B cell (primary cell): ENCODE measurements around the gene ARHGAP22. TPM values are rescaled to one million over a fixed set of nuclear protein-coding genes. Genes with fewer than 3 reads are reported as not detected.

Source experiments
- ATAC-seq: fragments of 200-7000 bp; cut with Tn5 transposase; one replicate; pipeline ENCODE4 v1.10.0; 2021; ENCODE audit warnings: low read depth, mild to moderate bottlenecking, moderate number of reproducible peaks, moderate library complexity
- CTCF ChIA-PET: fragments of 350-600 bp; sonication (Branson Sonifier 250); formaldehyde crosslinking; loops from one replicate; lab custom pipeline; 2021; ENCODE audit warnings: antibody characterized with exemption, inconsistent platforms; lab: Charles Lee
- POLR2A ChIA-PET: fragments of 350-600 bp; sonication (Branson Sonifier 250); formaldehyde crosslinking; loops from one replicate; lab custom pipeline; 2021; ENCODE audit warnings: antibody characterized with exemption; lab: Charles Lee
- DNase-seq: peaks from one replicate; pipeline ENCODE4 v3.0.0; 2013
- H2AFZ ChIP-seq: 2 replicates; pipeline ENCODE4 v1.6.1; 2012; ENCODE audit warnings: mild to moderate bottlenecking, low read depth, low read length; ENCODE audit not compliant: insufficient read depth, poor library complexity, severe bottlenecking
- H3K27ac ChIP-seq, 2 donors: 1 replicate in 1 of 2; 2 replicates in 1 of 2; pipeline ENCODE4 v1.5.1; 2012 to 2013; ENCODE audit warnings: low read length in 2 of 2, mild to moderate bottlenecking in 2 of 2, moderate library complexity in 1 of 2
- H3K27me3 ChIP-seq, 4 experiments: fragments of 200-600 bp in 1 of 4; sonication (generic) in 1 of 4; replicated peaks in 1 of 4; 1 replicate in 2 of 4; 2 replicates in 2 of 4; pipeline versions ENCODE4 v1.6.1 to v1.7.0; 2013 to 2016; ENCODE audit warnings: low read length in 3 of 4, mild to moderate bottlenecking in 2 of 4, mixed read lengths in 1 of 4, moderate library complexity in 1 of 4; ENCODE audit not compliant: insufficient read depth in 4 of 4, control insufficient read depth in 3 of 4; ENCODE audit errors: control extremely low read depth in 1 of 4
- H3K36me3 ChIP-seq, 2 experiments: replicated peaks in 1 of 2; 1 replicate in 1 of 2; 2 replicates in 1 of 2; pipeline versions ENCODE4 v1.6.1 to v1.7.1; 2013; ENCODE audit warnings: low read length in 1 of 2; ENCODE audit not compliant: insufficient read depth in 2 of 2, control insufficient read depth in 1 of 2; ENCODE audit errors: control extremely low read depth in 1 of 2, extremely low read depth in 1 of 2
- H3K4me1 ChIP-seq, 2 donors: fragments of 200-600 bp in 1 of 2; sonication (generic) in 1 of 2; 1 replicate in 1 of 2; 2 replicates in 1 of 2; pipeline versions ENCODE4 v1.5.1 to v1.6.1; 2013 to 2017; ENCODE audit warnings: low read length in 2 of 2; ENCODE audit not compliant: control insufficient read depth in 2 of 2, insufficient read depth in 2 of 2
- H3K4me2 ChIP-seq: replicated peaks from 2 replicates; pipeline ENCODE3; 2012; ENCODE audit warnings: mild to moderate bottlenecking, low read depth, low read length; ENCODE audit not compliant: poor library complexity, severe bottlenecking
- H3K4me3 ChIP-seq, 5 experiments: fragments of 200-600 bp in 1 of 5; sonication (generic) in 1 of 5; 1 replicate in 3 of 5; 2 replicates in 2 of 5; pipeline versions ENCODE4 v1.5.1 to v1.7.0; 2011 to 2016; ENCODE audit warnings: low read length in 4 of 5, mild to moderate bottlenecking in 4 of 5, low read depth in 2 of 5, control low read depth in 1 of 5, moderate library complexity in 1 of 5; ENCODE audit not compliant: insufficient read depth in 1 of 5; ENCODE audit errors: control extremely low read depth in 1 of 5, extremely low read depth in 1 of 5
- H3K79me2 ChIP-seq: fragments of 200-600 bp; sonication (generic); one replicate; pipeline ENCODE4 v1.6.0; 2016; ENCODE audit warnings: low read length; ENCODE audit not compliant: control insufficient read depth, insufficient read depth
- H3K9ac ChIP-seq: fragments of 200-600 bp; sonication (generic); 2 replicates; pipeline ENCODE4 v1.6.1; 2017; ENCODE audit warnings: mild to moderate bottlenecking, low read length, moderate library complexity
- H3K9me3 ChIP-seq, 3 donors: one replicate each; pipeline versions ENCODE4 v1.6.1 to v1.7.1; 2013; ENCODE audit warnings: low read length in 2 of 3; ENCODE audit not compliant: control insufficient read depth in 2 of 3, insufficient read depth in 1 of 3; ENCODE audit errors: control extremely low read depth in 1 of 3
- H4K20me1 ChIP-seq: 2 replicates; pipeline ENCODE4 v1.6.0; 2012; ENCODE audit warnings: mild to moderate bottlenecking, low read length; ENCODE audit not compliant: insufficient read depth, control insufficient read depth, poor library complexity, severe bottlenecking
- H3K27ac Mint-ChIP-seq: one replicate; pipeline ENCODE4 v1.8.0; 2021; ENCODE audit warnings: mixed read lengths
- H3K27me3 Mint-ChIP-seq: one replicate; pipeline ENCODE4 v1.8.0; 2021; ENCODE audit warnings: mixed read lengths
- H3K4me1 Mint-ChIP-seq: one replicate; pipeline ENCODE4 v1.8.0; 2021; ENCODE audit warnings: mixed read lengths
- H3K4me3 Mint-ChIP-seq: one replicate; pipeline ENCODE4 v1.8.0; 2021; ENCODE audit warnings: mixed read lengths
- H3K9me3 Mint-ChIP-seq: one replicate; pipeline ENCODE4 v1.8.0; 2022; ENCODE audit warnings: mixed read lengths; ENCODE audit not compliant: insufficient read depth
- CTCF ChIP-seq: fragments of 200-600 bp; IDR thresholded peaks from one replicate; pipeline ENCODE4 v1.8.0; 2022; ENCODE audit warnings: antibody characterized with exemption, mild to moderate bottlenecking
- EZH2 ChIP-seq: IDR thresholded peaks from 2 replicates; pipeline ENCODE4 v1.6.1; 2012; ENCODE audit warnings: borderline replicate concordance, low read depth, mild to moderate bottlenecking, moderate library complexity, low read length; ENCODE audit not compliant: insufficient read depth, poor library complexity, severe bottlenecking
- WGBS: methylation state at CpG from one replicate; pipeline ENCODE4 v1.1.5; 2013; ENCODE audit warnings: missing lambda C conversion rate; ENCODE audit not compliant: insufficient coverage; 5-methylcytosine and 5-hydroxymethylcytosine counted together
- intact Hi-C: fragments of 100-400 bp; cut with micrococcal nuclease; formaldehyde crosslinking; loops from one replicate; pipeline ENCODE4 v1.10.0; 2022
- polyA plus RNA-seq: library from polyadenylated mRNA; depleted of rRNA; stranded (reverse); fragments of >200 nt; gene quantifications from 2 replicates; pipeline ENCODE4 v1.2.3, GENCODE V29; 2012
- total RNA-seq, 2 donors: library from RNA; stranded (reverse); fragments of 120-200 nt in 1 of 2; gene quantifications; 1 replicate in 1 of 2; 2 replicates in 1 of 2; pipeline versions ENCODE4 v1.2.3 to v1.2.4, GENCODE V29; 2013 to 2022

Gene ARHGAP22
- total and polyA plus RNA-seq, 2 donors (not counting 1 experiment from before 2014, with no cell fraction given): 1.9 to 2.0 TPM

- Histone ChIP-seq H3K27ac (no peak overlapping the region), H3K79me2 (no peaks in the 10 kb centered on the region), H3K9ac (no peak overlapping the region), H4K20me1 (no peaks in the 10 kb centered on the region), H3K27me3 (no peaks in the 10 kb centered on the region), H3K4me3 (no peak overlapping the region), H3K4me1 (no peaks in the 10 kb centered on the region), H3K4me2 (no peak overlapping the region), H3K36me3 (no peaks in the 10 kb centered on the region), H3K9me3 (peaks cover 0 to 3% (median 0%) of the 10 kb centered on the region in 3 donors), H2AFZ (no peak overlapping the region)
- ChIA-PET POLR2A (no interaction called here), CTCF (interaction anchor here (0.6 kb wide), 1 partner anchor 21 kb away, joined by 4 read pairs; no protein-coding TSS in a partner anchor)
- Mint-ChIP-seq H3K27me3 (peaks cover 5% of the 10 kb centered on the region), H3K27ac (no peak overlapping the region), H3K4me3 (no peak overlapping the region), H3K4me1 (no peaks in the 10 kb centered on the region), H3K9me3 (no peaks in the 10 kb centered on the region)
- intact Hi-C loops: no loop called here
- DNase-seq (no peak), ATAC-seq (no peak)
- WGBS: 59% methylated on average over 6 of the region's 7 CpGs
- no peak for TF ChIP-seq EZH2
- TF ChIP-seq CTCF: no peak
Observed at GRCh38 chr10:48446785-48447184, 158.1 kb downstream of the ARHGAP22 start.

- Mint-ChIP-seq H3K27ac (no peak overlapping the region), H3K27me3 (peaks cover 5% of the 10 kb centered on the region), H3K4me3 (no peak overlapping the region), H3K9me3 (no peaks in the 10 kb centered on the region), H3K4me1 (no peaks in the 10 kb centered on the region)
- POLR2A ChIA-PET: no interaction called here
- WGBS: 76% methylated on average over 7 of the region's 7 CpGs
- no peak overlapping the region for H3K4me2 ChIP-seq
- H3K9me3 ChIP-seq: peaks cover 0 to 3% (median 0%) of the 10 kb centered on the region in 3 donors
- H3K9ac ChIP-seq: no peak overlapping the region
- no peak overlapping the region for H3K4me3 ChIP-seq
- H4K20me1 ChIP-seq: no peaks in the 10 kb centered on the region
- H3K36me3 ChIP-seq: no peaks in the 10 kb centered on the region
- intact Hi-C loops: no loop called here
- TF ChIP-seq EZH2 (no peak), CTCF (no peak)
- no peak overlapping the region for H2AFZ ChIP-seq
- no peaks in the 10 kb centered on the region for H3K79me2 ChIP-seq
- CTCF ChIA-PET: no interaction called here
- DNase-seq (no peak), ATAC-seq (no peak)
- no peaks in the 10 kb centered on the region for H3K27me3 ChIP-seq
- no peaks in the 10 kb centered on the region for H3K4me1 ChIP-seq
- no peak overlapping the region for H3K27ac ChIP-seq
Observed at GRCh38 chr10:48445932-48446331, 158.9 kb downstream of the ARHGAP22 start.
